SH-SY5Y (cell line): ENCODE data around the gene IGHMBP2.

Source experiments
- GATA2 ChIP-seq: IDR thresholded peaks from 2 replicates; pipeline ENCODE4 v1.6.1; 2011; ENCODE audit warnings: mild to moderate bottlenecking, low read depth, low read length
- GATA3 ChIP-seq: IDR thresholded peaks from 2 replicates; pipeline ENCODE4 v1.6.1; 2011; ENCODE audit warnings: low read depth, mild to moderate bottlenecking, low read length, moderate library complexity

IGHMBP2 gene

DNA sequence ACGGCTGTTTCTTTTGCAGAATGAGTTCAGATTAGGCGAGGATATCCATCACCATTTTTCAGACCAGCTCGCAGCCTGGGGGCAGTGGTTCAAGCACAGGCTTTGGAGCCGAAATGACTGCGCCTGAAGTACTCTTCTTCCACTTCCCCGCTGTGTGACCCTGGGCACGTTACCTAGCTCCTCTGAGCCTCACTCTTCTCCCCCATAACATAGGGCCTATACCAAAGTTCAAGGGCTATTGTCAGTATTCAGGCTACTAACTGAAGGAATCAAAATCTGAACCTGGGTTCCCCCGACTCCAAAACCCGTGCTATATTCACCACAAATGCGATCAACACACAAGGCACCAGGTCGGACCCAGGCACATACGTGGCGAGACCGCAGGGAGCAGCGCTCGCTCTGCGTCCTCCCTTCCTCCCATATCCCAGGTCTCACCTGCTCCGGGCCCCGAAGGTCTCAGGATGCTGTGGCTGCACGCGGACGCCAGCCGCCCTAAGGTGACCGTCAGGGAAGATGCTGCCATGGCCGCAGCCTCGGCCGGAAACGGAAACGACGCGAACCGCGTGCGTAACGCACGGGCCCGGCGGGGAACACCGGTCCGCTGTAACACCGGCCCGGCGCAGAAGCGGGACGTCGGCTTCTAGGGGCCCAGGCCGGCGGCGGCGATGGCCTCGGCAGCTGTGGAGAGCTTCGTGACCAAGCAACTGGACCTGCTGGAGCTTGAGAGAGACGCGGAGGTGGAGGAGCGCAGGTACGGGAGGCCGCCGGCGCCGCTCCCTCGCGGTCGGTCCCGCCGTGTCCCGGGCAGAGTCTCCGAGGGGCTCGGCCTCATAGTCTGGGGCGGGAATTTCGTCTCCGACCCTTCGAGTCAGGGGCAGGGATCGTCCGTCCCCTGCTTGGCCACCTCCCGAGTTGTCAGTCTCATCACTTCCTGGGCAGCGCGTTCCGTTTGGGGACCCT lies at the start of gene IGHMBP2, which contains the start of gene MRPL21:
Gene IGHMBP2, plus strand, starts transcription at position 604 of the 960 bp plus-strand sequence. Its CDS starts 62 bp downstream, at position 666.
Gene MRPL21, minus strand, starts transcription at position 545 of the 960 bp plus-strand sequence. Its CDS starts 22 bp downstream, at position 523.
- no peak for TF ChIP-seq GATA3
- TF ChIP-seq GATA2, result no peak

DNA sequence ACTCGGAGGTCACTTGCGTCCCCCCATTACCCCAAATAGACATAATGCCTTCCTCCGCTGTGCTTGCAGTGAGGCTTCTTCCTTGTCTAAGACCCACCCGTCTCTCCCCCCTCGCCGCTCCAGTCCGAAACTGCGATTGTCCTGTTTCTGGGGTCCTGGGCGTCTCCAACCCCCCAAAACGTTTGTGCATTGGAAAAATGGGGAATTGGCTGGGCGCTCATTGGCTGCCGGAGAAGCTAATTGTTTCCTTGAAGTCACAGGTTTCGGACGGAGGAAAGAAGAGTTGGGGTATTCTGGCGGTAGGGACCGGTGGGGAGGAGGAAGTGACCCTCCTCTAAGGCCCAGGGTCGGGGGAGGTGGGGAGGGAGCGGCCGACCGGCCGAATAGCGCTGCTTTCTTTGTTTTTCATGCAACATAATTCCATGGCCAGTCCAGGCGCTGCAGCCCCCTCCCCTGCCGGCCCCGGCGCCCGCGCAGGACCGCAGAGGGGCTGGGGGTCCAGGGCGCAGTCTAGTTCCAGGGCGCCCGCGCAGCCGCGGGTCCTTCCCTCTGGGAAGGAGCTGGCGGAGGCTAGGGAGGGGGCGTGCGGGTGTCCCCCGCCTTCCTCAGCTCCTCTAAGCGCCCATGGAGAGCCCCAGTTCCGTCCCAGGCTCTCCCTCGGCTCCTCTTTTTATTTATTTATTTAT lies 49.3 kb upstream of the IGHMBP2 start:
- TF ChIP-seq GATA3 (no peak), GATA2 (no peak)

DNA sequence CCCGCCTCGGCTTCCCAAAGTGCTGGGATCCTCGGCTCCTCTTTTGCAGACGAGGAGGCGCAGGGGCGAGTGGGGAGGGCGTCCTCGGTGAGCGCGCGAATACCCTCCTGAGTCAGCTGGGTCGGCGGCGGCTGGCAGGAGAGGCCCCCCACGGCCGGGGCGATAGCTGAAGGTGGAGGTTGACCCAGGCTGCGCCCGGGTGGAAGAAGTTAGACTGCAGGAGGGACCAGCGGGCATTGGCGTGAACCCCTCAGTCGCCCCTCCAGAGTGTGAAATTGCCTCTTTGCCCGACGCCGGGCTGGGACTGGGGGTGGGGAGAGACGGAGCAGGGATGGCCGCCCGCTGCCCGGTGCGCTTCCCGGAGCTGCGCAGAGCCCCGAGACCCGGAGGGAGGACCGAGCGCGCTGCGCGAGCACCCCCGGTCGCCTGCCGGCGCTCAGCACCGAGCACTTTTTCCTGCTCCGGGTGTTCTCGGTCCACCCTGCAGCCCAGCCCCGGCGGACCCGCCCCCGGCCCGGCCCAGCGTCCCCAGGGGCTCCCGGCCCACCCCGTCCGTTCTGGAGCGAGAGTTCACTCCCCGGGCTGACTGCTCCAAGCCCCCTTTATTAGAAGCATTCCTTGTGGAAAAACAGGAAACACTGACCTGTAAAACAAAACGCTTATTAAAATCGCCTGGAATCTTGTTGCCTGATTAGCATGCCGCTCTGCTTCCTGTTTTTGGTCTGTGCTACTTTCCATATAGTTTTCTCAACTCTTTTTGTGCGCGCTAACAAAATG lies 48.3 kb upstream of the IGHMBP2 start:
- TF ChIP-seq GATA2, result no peak
- no peak for TF ChIP-seq GATA3

DNA sequence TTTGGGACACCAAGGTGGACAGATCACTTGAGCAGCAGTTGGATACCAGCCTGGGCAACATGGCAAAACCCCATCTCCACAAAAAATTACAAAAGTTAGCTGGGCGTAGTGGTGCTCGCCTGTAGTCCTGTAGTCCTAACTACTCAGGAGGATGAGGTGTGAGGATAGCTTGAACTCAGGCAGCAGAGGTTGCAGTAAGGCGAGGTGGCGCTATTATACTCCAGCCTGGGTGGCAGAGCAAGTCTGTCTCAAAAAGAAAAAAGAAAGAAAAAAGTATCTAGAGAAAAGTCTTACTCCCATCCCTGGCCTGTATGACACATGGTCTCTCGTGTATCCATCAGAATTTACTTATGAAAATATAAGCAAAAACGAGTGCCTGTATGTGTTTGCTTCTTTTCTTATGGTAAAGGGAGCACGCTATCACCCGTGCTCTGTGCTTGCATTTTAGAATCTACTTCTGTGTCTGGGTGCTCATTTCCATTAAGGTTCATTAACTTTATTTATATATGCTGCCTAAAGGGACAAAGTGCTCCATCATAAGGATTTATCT lies 46.6 kb upstream of the IGHMBP2 start:
- TF ChIP-seq GATA3, result no peak
- no peak for TF ChIP-seq GATA2

DNA sequence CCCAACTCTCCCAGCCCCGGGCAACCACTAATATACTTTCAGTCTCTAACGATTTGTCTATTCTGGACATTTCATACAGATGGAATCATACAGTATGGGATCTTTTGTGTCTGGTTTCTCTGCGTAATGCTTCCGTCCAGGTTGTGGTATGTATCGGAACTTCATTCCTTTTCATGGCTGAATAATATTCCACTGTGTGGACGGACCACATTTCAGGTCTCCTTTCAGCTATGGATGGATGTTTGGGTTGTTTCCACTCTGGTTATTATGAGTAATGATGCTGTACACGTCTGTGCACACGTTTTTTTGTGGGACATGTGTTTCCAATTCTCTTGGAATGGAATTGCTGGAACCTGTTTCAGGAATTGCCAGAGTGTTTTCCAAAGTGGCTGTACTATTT lies 44.6 kb upstream of the IGHMBP2 start:
- TF ChIP-seq GATA3 (no peak), GATA2 (no peak)

DNA sequence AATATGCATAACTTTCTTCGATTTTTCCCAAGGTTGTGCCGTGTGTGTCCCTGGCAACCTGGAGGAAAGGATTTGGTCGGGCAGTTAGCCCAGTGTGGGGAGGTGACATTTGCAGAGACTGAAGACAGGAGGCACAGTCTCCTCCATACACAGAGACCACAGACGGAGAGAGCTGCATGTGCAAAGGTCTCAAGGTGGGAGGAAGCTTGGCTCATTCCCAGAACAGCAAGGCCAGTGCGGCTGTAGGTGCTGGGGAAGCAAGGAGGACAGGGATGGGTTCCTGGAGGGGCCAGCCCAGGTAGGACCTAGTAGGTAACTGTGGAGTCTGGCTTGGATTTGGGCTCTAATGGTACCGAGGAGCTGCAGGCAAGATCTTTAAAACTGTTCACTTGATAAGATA lies 41.3 kb upstream of the IGHMBP2 start:
- TF ChIP-seq GATA2 (no peak), GATA3 (no peak)

DNA sequence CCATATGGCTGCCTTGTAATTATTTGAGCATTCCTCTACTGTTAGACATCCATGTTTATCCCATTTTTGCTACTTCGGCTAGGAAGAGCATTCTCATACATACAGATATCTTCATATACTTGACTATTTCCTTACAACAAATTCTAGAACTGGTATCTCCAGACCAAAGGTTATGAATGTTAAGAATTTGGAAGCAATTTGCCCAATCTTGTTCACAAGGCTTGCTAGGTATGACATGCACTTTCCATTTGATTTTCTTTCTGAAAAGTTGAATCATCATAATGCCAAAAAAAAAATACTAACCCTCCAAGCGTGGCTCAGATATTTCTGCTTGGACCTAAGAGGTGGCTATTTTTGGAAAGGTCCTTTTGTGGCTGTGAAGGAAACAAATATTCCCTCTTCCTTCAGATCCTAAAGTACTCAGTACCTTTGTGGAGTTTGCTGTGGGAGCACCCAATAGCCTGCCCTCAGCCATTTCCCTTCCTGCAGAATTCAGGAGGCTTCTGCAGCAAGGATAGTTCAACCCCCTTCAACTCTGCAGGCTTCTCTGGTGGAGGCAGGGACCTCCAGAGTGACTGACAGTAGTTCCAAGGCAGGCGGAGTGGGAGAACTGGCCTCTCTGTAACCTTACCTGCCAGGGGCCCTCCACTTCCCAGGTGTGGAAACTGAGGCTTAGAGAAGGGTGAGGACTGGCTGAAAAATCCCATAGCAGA lies 40.0 kb upstream of the IGHMBP2 start:
- no peak for TF ChIP-seq GATA3
- no peak for TF ChIP-seq GATA2

DNA sequence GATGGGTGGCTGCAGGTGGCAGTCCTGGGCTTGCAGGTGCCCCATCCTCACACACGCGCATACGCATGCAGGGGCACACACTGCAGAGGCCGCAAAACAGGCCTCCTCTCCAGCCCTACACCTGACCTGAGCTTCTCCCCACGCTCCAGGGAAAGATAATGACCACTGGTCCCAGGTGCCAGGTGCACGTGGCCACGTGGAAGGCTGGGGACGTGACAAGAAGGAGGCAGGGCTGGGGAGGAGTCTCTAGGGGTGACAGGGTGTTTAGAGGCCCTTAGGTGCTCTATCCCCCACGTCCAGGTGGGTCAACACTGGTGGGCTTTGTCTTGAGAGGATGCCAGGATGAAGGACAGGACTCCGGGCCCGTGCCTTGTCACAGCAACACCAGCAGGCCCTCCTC lies 38.5 kb upstream of the IGHMBP2 start:
- TF ChIP-seq GATA3 (no peak), GATA2 (no peak)

DNA sequence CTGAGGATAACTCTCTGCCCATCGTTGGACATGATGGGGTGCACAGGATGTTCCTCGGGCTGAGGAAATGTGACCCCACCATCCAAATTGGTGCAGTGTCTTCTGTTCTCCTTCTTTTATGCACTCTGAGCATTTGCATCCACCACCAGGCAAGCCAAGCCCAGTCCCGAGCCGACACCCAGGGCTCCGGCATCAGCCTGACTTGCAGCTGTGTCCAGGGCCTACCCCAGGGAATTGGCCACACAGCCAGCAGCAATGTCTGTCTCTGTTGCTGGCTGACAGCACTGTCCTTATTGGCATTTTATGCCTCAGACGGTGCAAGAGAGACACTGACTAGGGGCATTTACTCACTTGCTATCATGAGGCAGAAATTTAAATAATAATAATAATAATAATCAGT lies 36.6 kb upstream of the IGHMBP2 start:
- TF ChIP-seq GATA3 (no peak), GATA2 (no peak)

DNA sequence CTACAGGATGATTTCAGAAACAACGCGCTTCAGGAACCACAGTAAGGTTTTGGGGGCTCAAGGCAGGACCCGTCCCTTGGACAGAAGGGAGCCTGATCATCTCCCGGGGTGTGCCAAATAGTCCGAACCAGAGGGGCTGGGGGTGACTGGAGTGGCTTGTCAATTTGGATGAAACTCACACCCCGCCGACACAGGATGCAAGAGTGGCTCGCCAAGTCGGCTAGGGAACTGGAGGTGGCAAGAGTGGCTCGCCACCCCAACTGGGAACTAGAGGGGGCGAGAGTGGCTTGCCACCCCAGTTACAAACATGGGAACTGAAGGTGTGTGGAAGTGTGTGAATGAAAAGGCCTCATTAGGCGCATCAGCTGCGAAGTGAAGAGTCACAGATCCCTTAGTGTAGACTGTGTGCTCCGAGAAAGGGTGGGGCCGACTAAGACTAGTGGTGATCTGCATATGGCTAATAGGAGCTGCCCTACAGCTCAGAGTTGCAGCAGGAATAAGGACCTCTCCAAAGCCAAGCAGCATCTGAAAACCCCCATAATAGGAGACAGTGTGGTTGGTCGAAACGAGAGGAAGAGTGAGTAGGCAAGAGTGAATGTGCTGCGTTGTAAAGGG lies 35.4 kb upstream of the IGHMBP2 start:
- TF ChIP-seq GATA3, result no peak
- TF ChIP-seq GATA2, result no peak

DNA sequence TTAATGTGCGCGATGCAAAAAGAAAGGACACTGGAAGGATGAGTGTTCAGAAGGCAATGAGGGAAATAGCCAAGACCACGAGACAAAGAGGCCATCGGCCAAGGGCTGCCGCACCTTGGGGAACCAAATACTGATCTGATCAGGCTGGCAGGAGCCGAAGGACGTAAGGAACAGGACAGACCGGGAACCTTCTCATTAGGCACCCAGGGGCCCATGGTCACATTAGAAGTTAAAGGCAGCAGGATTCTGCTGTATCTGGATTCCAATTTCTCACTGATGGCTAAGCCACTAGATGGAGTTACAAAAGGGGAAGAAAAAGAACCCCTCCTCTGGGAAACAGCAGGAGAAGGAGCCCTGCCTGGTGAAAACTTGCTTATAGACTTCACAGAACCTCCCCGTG lies 33.2 kb upstream of the IGHMBP2 start:
- TF ChIP-seq GATA2 (no peak), GATA3 (no peak)

DNA sequence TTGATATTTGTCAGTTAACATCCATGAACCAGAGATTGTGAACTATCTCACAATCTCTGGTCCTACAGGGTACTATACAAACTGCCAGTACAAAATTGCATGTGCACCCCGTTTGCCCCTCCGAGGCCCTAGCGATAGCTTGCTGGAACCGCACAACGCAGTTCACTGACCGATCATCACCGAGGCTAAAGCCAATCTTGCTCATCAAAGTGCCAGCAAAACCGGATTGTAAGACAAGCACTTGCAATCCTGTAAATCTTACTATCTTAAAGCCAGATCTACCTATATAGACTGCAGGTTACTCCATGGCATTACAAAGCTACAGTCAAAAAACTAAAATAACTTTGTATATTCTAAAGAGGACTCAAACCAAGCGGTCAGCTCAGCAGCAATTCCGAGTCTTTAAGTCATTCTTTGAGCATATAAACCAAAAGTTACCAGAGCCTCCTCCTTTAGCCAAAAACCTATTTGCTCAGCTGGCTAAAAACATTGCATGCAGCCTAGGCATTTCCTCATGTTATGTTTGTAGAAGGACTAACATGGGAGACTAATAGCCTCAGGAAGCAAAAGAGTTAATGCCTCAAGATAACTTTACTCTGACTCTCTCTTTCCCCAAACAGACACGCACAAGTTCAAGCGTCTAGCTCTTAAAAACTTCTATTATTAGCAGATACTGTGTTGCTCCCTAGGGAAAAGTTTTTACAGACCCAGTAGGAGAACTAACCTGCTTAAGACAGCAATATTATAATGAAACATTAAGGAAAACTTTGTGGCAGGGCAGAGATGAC lies 31.3 kb upstream of the IGHMBP2 start:
- TF ChIP-seq GATA3, result no peak
- no peak for TF ChIP-seq GATA2
